ENCODE measurements around the gene SLC49A4. TPM values are rescaled to one million over a fixed set of nuclear protein-coding genes. Genes with fewer than 3 reads are reported as not detected.
A peak's percentile ranks its signal among the peaks of the same experiment; 100 is the strongest.

The SLC49A4 gene
- total and polyA plus RNA-seq, 2 of the 13 experiments (the other 11 are each of a cell fraction or from before 2014, with no cell fraction given) = 6.5 to 16.3 TPM

DNA sequence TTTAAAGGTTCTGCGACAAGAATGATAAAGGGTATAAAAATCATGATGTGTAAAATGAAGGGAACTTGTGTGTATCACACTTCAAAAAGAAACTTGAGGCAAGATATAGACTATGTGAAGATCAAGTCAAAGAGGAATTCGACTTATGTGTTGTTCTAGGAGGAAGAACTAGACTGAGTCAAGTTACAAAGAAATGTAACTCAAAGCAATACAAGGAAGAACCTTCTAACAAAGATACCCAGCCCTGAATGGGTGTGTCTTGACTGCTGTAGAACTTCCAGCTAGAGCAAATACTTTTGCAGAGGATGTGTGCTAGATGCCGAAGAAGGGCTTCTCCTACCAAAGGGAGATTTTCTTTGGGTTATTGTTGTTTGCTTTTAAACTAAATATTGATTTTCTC, 2.4 kb downstream of the SLC49A4 start:
- WGBS (ENCODE audit: low lambda C conversion rate) = 85% methylated on average over 3 of the region's 3 CpGs
- ChIA-PET CTCF (ENCODE audit: low intra/inter-chr PET ratio, low total read pairs) (no interaction called here), POLR2A (no interaction called here)
- Histone ChIP-seq H3K9me3 (ENCODE audit: low read length) (no peaks in the 10 kb centered on the region), H4K20me1 (ENCODE audit: insufficient read depth, low read length) (no peaks in the 10 kb centered on the region), H3K4me3 (replicated peaks in 1 of 3; ENCODE audit: insufficient read depth in 1 of 3, low read depth in 2 of 3, low read length in 3 of 3) (no peak overlapping the region), H3K27me3 (ENCODE audit: control insufficient read depth in 1 of 2, insufficient read depth in 2 of 2, low read length in 2 of 2) (no peaks in the 10 kb centered on the region), H3K4me2 (ENCODE audit: low read depth, low read length) (no peak overlapping the region), H3K27ac (ENCODE audit: extremely low read length, insufficient read depth, low read length) (no peak overlapping the region), H3K36me3 (replicated peaks in 1 of 2; ENCODE audit: control insufficient read depth in 1 of 2, insufficient read depth in 2 of 2, low read length in 2 of 2) (no peaks in the 10 kb centered on the region), H3K9ac (ENCODE audit: insufficient read depth, low read depth, low read length) (no peak overlapping the region), H2AFZ (ENCODE audit: low read length) (no peak overlapping the region), H3K79me2 (ENCODE audit: insufficient read depth, low read length) (peaks cover 3% of the 10 kb centered on the region), H3K4me1 (ENCODE audit: insufficient read depth, low read length) (peaks cover 53% of the 10 kb centered on the region)
- in situ Hi-C loops (cut with HindIII; ENCODE audit: extremely low pct_ligation_motif_present, low pct_unique_long_range_greater_than_20kb) (no loop called here), intact Hi-C loops (cut with micrococcal nuclease; ENCODE audit: unreplicated experiment) (no loop called here)
- DNase-seq (ENCODE audit: low spot score) (no peak), ATAC-seq (no peak), FAIRE-seq (no peak)
- TF ChIP-seq ZNF124 (CRISPR knock-in tag; IDR thresholded peaks at IDR 0.05) (peak; percentile 39; the same call in 1 of the 2 replicates), ZNF550 (CRISPR knock-in tag; IDR thresholded peaks at IDR 0.05; ENCODE audit: borderline replicate concordance) (no peak)
- no TSS peak for BruUV-seq (replicated peaks)

DNA sequence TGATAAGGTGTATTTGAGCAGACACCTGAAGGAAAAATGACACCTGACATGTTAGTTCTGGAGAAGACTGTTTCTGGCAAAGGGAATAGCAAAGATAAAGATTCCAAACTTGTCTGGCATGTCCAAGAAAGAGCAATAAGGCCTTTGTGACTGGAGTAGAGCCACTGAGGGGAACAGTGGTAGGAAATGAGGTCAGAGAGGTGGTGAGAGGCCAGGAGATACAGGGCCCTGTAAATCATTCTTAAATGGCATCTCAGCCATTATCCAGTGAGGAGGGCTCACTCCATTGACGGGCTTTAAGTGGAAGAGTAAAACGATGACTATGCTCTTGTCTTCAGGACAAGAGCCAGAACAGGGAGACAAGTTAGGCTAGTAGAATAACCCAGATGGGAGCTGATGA, 4.5 kb downstream of the SLC49A4 start:
- Histone ChIP-seq H3K9me3 (ENCODE audit: low read length) (no peaks in the 10 kb centered on the region), H3K36me3 (replicated peaks in 1 of 2; ENCODE audit: control insufficient read depth in 1 of 2, insufficient read depth in 2 of 2, low read length in 2 of 2) (no peaks in the 10 kb centered on the region), H4K20me1 (ENCODE audit: insufficient read depth, low read length) (no peaks in the 10 kb centered on the region), H3K79me2 (ENCODE audit: insufficient read depth, low read length) (peaks cover 3% of the 10 kb centered on the region), H3K4me1 (ENCODE audit: insufficient read depth, low read length) (peaks cover 33% of the 10 kb centered on the region), H3K27ac (ENCODE audit: extremely low read length, insufficient read depth, low read length) (no peak overlapping the region), H2AFZ (ENCODE audit: low read length) (no peak overlapping the region), H3K27me3 (ENCODE audit: control insufficient read depth in 1 of 2, insufficient read depth in 2 of 2, low read length in 2 of 2) (no peaks in the 10 kb centered on the region), H3K4me3 (replicated peaks in 1 of 3; ENCODE audit: insufficient read depth in 1 of 3, low read depth in 2 of 3, low read length in 3 of 3) (no peak overlapping the region), H3K9ac (ENCODE audit: insufficient read depth, low read depth, low read length) (no peak overlapping the region), H3K4me2 (ENCODE audit: low read depth, low read length) (no peak overlapping the region)
- WGBS (ENCODE audit: low lambda C conversion rate) = 87% methylated on average over 2 of the region's 2 CpGs
- in situ Hi-C loops (cut with HindIII; ENCODE audit: extremely low pct_ligation_motif_present, low pct_unique_long_range_greater_than_20kb) = no loop called here
- BruUV-seq (replicated peaks) = no TSS peak
- DNase-seq (ENCODE audit: low spot score) (no peak), FAIRE-seq (no peak), ATAC-seq (no peak)
- intact Hi-C loops (cut with micrococcal nuclease; ENCODE audit: unreplicated experiment) = no loop called here
- CTCF ChIA-PET (ENCODE audit: low intra/inter-chr PET ratio, low total read pairs) = no interaction called here
- POLR2A ChIA-PET = interaction anchor here (1.0 kb wide), 1 partner anchor 228 kb away, joined by 3 read pairs; the partner anchor contains the start of gene SEMA5B
- TF ChIP-seq NR2F2 (IDR thresholded peaks at IDR 0.05; ENCODE audit: borderline replicate concordance, low read depth) = no peak
- no peak for TF ChIP-seq ZFX (CRISPR knock-in tag; IDR thresholded peaks at IDR 0.05; ENCODE audit: low read depth)
- TF ChIP-seq, protein P1, sequence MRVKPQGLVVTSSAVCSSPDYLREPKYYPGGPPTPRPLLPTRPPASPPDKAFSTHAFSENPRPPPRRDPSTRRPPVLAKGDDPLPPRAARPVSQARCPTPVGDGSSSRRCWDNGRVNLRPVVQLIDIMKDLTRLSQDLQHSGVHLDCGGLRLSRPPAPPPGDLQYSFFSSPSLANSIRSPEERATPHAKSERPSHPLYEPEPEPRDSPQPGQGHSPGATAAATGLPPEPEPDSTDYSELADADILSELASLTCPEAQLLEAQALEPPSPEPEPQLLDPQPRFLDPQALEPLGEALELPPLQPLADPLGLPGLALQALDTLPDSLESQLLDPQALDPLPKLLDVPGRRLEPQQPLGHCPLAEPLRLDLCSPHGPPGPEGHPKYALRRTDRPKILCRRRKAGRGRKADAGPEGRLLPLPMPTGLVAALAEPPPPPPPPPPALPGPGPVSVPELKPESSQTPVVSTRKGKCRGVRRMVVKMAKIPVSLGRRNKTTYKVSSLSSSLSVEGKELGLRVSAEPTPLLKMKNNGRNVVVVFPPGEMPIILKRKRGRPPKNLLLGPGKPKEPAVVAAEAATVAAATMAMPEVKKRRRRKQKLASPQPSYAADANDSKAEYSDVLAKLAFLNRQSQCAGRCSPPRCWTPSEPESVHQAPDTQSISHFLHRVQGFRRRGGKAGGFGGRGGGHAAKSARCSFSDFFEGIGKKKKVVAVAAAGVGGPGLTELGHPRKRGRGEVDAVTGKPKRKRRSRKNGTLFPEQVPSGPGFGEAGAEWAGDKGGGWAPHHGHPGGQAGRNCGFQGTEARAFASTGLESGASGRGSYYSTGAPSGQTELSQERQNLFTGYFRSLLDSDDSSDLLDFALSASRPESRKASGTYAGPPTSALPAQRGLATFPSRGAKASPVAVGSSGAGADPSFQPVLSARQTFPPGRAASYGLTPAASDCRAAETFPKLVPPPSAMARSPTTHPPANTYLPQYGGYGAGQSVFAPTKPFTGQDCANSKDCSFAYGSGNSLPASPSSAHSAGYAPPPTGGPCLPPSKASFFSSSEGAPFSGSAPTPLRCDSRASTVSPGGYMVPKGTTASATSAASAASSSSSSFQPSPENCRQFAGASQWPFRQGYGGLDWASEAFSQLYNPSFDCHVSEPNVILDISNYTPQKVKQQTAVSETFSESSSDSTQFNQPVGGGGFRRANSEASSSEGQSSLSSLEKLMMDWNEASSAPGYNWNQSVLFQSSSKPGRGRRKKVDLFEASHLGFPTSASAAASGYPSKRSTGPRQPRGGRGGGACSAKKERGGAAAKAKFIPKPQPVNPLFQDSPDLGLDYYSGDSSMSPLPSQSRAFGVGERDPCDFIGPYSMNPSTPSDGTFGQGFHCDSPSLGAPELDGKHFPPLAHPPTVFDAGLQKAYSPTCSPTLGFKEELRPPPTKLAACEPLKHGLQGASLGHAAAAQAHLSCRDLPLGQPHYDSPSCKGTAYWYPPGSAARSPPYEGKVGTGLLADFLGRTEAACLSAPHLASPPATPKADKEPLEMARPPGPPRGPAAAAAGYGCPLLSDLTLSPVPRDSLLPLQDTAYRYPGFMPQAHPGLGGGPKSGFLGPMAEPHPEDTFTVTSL (CRISPR knock-in tag; IDR thresholded peaks at IDR 0.05; ENCODE audit: borderline replicate concordance) = no peak
- TF ChIP-seq ZNF138 (CRISPR knock-in tag; IDR thresholded peaks at IDR 0.05; ENCODE audit: low read depth) = no peak
- TF ChIP-seq KDM5B (CRISPR knock-in tag; IDR thresholded peaks at IDR 0.05; ENCODE audit: borderline replicate concordance) = no peak
- no peak for TF ChIP-seq ZNF225 (CRISPR knock-in tag; IDR thresholded peaks at IDR 0.05)
- TF ChIP-seq, protein P2, sequence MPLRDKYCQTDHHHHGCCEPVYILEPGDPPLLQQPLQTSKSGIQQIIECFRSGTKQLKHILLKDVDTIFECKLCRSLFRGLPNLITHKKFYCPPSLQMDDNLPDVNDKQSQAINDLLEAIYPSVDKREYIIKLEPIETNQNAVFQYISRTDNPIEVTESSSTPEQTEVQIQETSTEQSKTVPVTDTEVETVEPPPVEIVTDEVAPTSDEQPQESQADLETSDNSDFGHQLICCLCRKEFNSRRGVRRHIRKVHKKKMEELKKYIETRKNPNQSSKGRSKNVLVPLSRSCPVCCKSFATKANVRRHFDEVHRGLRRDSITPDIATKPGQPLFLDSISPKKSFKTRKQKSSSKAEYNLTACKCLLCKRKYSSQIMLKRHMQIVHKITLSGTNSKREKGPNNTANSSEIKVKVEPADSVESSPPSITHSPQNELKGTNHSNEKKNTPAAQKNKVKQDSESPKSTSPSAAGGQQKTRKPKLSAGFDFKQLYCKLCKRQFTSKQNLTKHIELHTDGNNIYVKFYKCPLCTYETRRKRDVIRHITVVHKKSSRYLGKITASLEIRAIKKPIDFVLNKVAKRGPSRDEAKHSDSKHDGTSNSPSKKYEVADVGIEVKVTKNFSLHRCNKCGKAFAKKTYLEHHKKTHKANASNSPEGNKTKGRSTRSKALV (CRISPR knock-in tag; IDR thresholded peaks at IDR 0.05) = no peak
- TF ChIP-seq, protein P3, sequence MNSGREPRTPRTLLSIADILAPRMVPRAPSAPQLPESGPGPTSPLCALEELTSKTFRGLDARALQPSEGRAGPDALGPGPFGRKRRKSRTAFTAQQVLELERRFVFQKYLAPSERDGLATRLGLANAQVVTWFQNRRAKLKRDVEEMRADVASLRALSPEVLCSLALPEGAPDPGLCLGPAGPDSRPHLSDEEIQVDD (CRISPR knock-in tag; IDR thresholded peaks at IDR 0.05; ENCODE audit: borderline replicate concordance) = no peak
- no peak for TF ChIP-seq NFYB (CRISPR knock-in tag; IDR thresholded peaks at IDR 0.05)

Data from HepG2 (cell line).